Lower lobe of right lung (tissue), 2 donors: Measurements from ENCODE around the gene GFM1. TPM values are rescaled to one million over a fixed set of nuclear protein-coding genes. Genes with fewer than 3 reads are reported as not detected.
A peak's percentile ranks its signal among the peaks of the same experiment; 100 is the strongest.

Source experiments
- ATAC-seq, 2 donors: fragments of 200-7000 bp; cut with Tn5 transposase; one replicate each; pipeline ENCODE4 v1.9.1; 2020 to 2022; ENCODE audit warnings: mild to moderate bottlenecking in 2 of 2, moderate library complexity in 2 of 2
- DNase-seq: peaks from one replicate; pipeline ENCODE4 v3.0.0-alpha.2; 2020
- H3K27ac ChIP-seq: fragments of 200-600 bp; one replicate; pipeline ENCODE4 v1.8.0; 2022
- H3K27me3 ChIP-seq: fragments of 200-600 bp; one replicate; pipeline ENCODE4 v1.8.0; 2022; ENCODE audit warnings: low read depth
- H3K36me3 ChIP-seq: fragments of 200-600 bp; one replicate; pipeline ENCODE4 v1.8.0; 2022; ENCODE audit warnings: mild to moderate bottlenecking
- H3K4me1 ChIP-seq: fragments of 200-600 bp; one replicate; pipeline ENCODE4 v1.8.0; 2022
- H3K4me3 ChIP-seq: fragments of 200-600 bp; one replicate; pipeline ENCODE4 v1.8.0; 2022; ENCODE audit warnings: mild to moderate bottlenecking
- H3K9me3 ChIP-seq: fragments of 200-600 bp; one replicate; pipeline ENCODE4 v1.8.0; 2022
- CTCF ChIP-seq: fragments of 200-600 bp; IDR thresholded peaks from one replicate; pipeline ENCODE4 v1.8.0; 2022; ENCODE audit warnings: antibody characterized with exemption, mild to moderate bottlenecking
- intact Hi-C: fragments of 100-400 bp; cut with DNase I; formaldehyde crosslinking; loops from one replicate; pipeline ENCODE4 v1.11.0; 2022
- total RNA-seq: library from RNA; stranded (reverse); fragmentation: NEBNext Ultra II Directional; extraction: Animal tissue kit (Norgen Biotek cat#: 25700); gene quantifications from one replicate; pipeline ENCODE4 v1.2.1, GENCODE V29; 2021
- donor health status: DM: no; HTN: yes; CAD: no; lungs with severe emphysema.

GFM1 gene
- total RNA-seq, 1 donor from 2014 or later, result 38.7 TPM

GRCh38 chr3:158663246-158663645 is 18.9 kb downstream of the GFM1 start:
- intact Hi-C loops, result no loop called here
- Histone ChIP-seq H3K27me3 (no peaks in the 10 kb centered on the region), H3K4me1 (peaks cover 9% of the 10 kb centered on the region), H3K4me3 (no peak overlapping the region), H3K9me3 (no peaks in the 10 kb centered on the region), H3K36me3 (peaks cover 97% of the 10 kb centered on the region), H3K27ac (no peak overlapping the region)
- ATAC-seq (no peak), DNase-seq (no peak)
- no peak for TF ChIP-seq CTCF

- Histone ChIP-seq H3K27ac (no peak overlapping the region), H3K9me3 (no peaks in the 10 kb centered on the region), H3K4me3 (no peak overlapping the region), H3K27me3 (no peaks in the 10 kb centered on the region), H3K4me1 (peaks cover 8% of the 10 kb centered on the region), H3K36me3 (peaks cover 97% of the 10 kb centered on the region)
- intact Hi-C loops, result no loop called here
- TF ChIP-seq CTCF, result no peak
- DNase-seq, result no peak
- ATAC-seq, result no peak
Observed at GRCh38 chr3:158663832-158664231, 19.5 kb downstream of the GFM1 start.

GRCh38 chr3:158666416-158666815 is 22.1 kb downstream of the GFM1 start:
- Histone ChIP-seq H3K36me3 (peaks cover 92% of the 10 kb centered on the region), H3K9me3 (no peaks in the 10 kb centered on the region)
- no peak for ATAC-seq

GRCh38 chr3:158668506-158668905 is 24.2 kb downstream of the GFM1 start:
- no peaks in the 10 kb centered on the region for H3K9me3 ChIP-seq
- no peak overlapping the region for H3K4me3 ChIP-seq
- DNase-seq, result no peak
- no peak for TF ChIP-seq CTCF
- intact Hi-C loops, result no loop called here
- H3K4me1 ChIP-seq, result peaks cover 24% of the 10 kb centered on the region
- no peaks in the 10 kb centered on the region for H3K27me3 ChIP-seq
- H3K36me3 ChIP-seq, result peaks cover 71% of the 10 kb centered on the region
- no peak overlapping the region for H3K27ac ChIP-seq
- ATAC-seq, result no peak

More at GRCh38 chr3:158666416-158666815, 22.1 kb downstream of the GFM1 start:
- peaks cover 11% of the 10 kb centered on the region for H3K4me1 ChIP-seq
- DNase-seq, result no peak
- intact Hi-C loops, result no loop called here
- TF ChIP-seq CTCF, result no peak
- no peak overlapping the region for H3K4me3 ChIP-seq
- H3K27me3 ChIP-seq, result no peaks in the 10 kb centered on the region
- no peak overlapping the region for H3K27ac ChIP-seq

- ATAC-seq (peak in 1 of 2 donors; percentile 22), DNase-seq (no peak)
- no peaks in the 10 kb centered on the region for H3K27me3 ChIP-seq
- H3K4me1 ChIP-seq, result peaks cover 24% of the 10 kb centered on the region
- intact Hi-C loops, result no loop called here
- H3K9me3 ChIP-seq, result no peaks in the 10 kb centered on the region
- peak overlapping the region; percentile 81 for H3K27ac ChIP-seq
- H3K4me3 ChIP-seq, result peak overlapping the region; percentile 68
- no peak for TF ChIP-seq CTCF
- peaks cover 39% of the 10 kb centered on the region for H3K36me3 ChIP-seq
Observed at GRCh38 chr3:158671821-158672214, 27.5 kb downstream of the GFM1 start.
